OCI-LY7 (cell line): ENCODE data around the gene RAB19.

ENCODE experiments used
- EZH2phosphoT487 ChIP-seq: fragments of 200-600 bp; sonication (generic); IDR thresholded peaks from 2 replicates; pipeline ENCODE4 v1.6.1; 2018; ENCODE audit warnings: low read depth, borderline replicate concordance, mild to moderate bottlenecking, mixed run types, antibody characterized with exemption, low read length, moderate library complexity, mixed read lengths
- TF ChIP-seq, protein P1 (sequence below): fragments of 200-600 bp; sonication (generic); conservative IDR thresholded peaks from 2 replicates; pipeline ENCODE4 v1.5.1; 2014; ENCODE audit warnings: mild to moderate bottlenecking, antibody characterized with exemption, low read length, moderate library complexity, mixed read lengths

DNA sequence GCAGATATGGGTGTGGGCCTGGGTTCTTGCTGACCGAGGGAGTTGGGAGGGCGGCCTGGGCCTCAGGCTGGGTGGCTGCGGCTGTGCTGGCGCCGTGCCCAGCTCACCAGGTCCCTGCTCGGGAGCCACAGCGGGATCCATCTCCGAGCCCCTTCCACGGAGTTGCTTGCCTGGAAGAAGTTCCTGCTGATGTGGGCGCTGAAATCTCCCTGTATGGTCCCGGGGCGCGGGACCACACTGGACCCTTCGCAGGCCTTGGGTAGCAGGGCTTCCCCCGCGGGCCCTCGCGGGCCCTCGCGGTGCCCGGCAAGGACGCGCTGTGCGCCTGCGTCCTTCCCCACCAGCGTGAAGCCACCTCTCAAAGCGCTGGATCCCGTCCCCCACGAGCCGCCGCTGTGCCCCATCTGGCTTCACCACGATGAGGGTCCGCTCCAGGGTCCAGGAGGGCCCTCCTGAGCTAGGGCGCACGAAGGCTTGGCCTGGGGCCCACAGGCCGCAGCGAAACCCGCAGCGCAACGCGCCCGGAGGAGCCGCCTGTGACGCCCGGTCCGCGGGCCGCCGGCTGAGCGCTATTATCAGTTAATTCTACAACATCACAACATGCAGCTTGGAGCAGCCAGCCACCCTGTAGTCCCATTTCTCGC lies 31.5 kb downstream of the RAB19 start:
- TF ChIP-seq, protein P1, sequence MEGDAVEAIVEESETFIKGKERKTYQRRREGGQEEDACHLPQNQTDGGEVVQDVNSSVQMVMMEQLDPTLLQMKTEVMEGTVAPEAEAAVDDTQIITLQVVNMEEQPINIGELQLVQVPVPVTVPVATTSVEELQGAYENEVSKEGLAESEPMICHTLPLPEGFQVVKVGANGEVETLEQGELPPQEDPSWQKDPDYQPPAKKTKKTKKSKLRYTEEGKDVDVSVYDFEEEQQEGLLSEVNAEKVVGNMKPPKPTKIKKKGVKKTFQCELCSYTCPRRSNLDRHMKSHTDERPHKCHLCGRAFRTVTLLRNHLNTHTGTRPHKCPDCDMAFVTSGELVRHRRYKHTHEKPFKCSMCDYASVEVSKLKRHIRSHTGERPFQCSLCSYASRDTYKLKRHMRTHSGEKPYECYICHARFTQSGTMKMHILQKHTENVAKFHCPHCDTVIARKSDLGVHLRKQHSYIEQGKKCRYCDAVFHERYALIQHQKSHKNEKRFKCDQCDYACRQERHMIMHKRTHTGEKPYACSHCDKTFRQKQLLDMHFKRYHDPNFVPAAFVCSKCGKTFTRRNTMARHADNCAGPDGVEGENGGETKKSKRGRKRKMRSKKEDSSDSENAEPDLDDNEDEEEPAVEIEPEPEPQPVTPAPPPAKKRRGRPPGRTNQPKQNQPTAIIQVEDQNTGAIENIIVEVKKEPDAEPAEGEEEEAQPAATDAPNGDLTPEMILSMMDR: no peak
- no peak for TF ChIP-seq EZH2phosphoT487
